K562 (cell line): Measurements from ENCODE around the gene LRRC61. TPM values are rescaled to one million over a fixed set of nuclear protein-coding genes. Genes with fewer than 3 reads are reported as not detected.
A peak's percentile ranks its signal among the peaks of the same experiment; 100 is the strongest.

Experiments used
- HDAC2 ChIP-seq: fragments of 450-650 bp; IDR thresholded peaks from 2 replicates; pipeline ENCODE4 v1.6.1; 2016; ENCODE audit warnings: mild to moderate bottlenecking
- KAT7 ChIP-seq: sonication (generic); formaldehyde crosslinking; IDR thresholded peaks from 2 replicates; pipeline ENCODE4 v1.8.0; 2022; ENCODE audit warnings: missing genetic modification reagents, mild to moderate bottlenecking, borderline replicate concordance
- LARP7 ChIP-seq: fragments of 450-650 bp; IDR thresholded peaks from 2 replicates; pipeline ENCODE4 v1.6.1; 2016
- PML ChIP-seq: IDR thresholded peaks from 2 replicates; pipeline ENCODE4 v1.6.1; 2012; ENCODE audit warnings: low read length, inconsistent platforms
- TCFL5 ChIP-seq: fragments of 250-450 bp; sonication (Bioruptor Pico); conservative IDR thresholded peaks from 2 replicates; pipeline ENCODE4 v1.6.1; 2021; ENCODE audit warnings: mild to moderate bottlenecking, moderate library complexity, matching md5 sums
- ZNF778 ChIP-seq: fragments of 450-650 bp; formaldehyde crosslinking; IDR thresholded peaks from 2 replicates; pipeline ENCODE4 v1.4.0; 2020; ENCODE audit warnings: mild to moderate bottlenecking, moderate library complexity
- polyA plus RNA-seq, 8 experiments: library from polyadenylated mRNA; depleted of rRNA in 4 of 8; stranded (reverse) in 5 of 8; unstranded in 3 of 8; fragments of >200 nt; fragmentation: Nextera tagmentation in 2 of 8; fragmentation: Illumina TruSeq in 1 of 8; extraction: Ambion mirVana in 2 of 8; extraction: Trizol in 1 of 8; gene quantifications; 2 replicates each; pipeline versions ENCODE4 v1.2.1 to v1.2.3, GENCODE V29; 2011 to 2014; ENCODE audit warnings: inconsistent platforms in 1 of 8, missing spikeins in 1 of 8
- total RNA-seq, 7 experiments: library from RNA; depleted of rRNA in 6 of 7; stranded (reverse); fragments of >200 nt in 6 of 7; fragmentation: Illumina TruSeq in 2 of 7; extraction: Trizol in 2 of 7; gene quantifications; 2 replicates each; pipeline versions ENCODE4 v1.2.1 to v1.2.3, GENCODE V29; 2011 to 2021; ENCODE audit warnings: low replicate concordance in 1 of 7
- TF ChIP-seq, protein P1 (sequence below): sonication (generic); formaldehyde crosslinking; IDR thresholded peaks from 2 replicates; pipeline ENCODE4 v1.8.0; 2023; ENCODE audit warnings: missing genetic modification reagents, mild to moderate bottlenecking, borderline replicate concordance
- TF ChIP-seq, protein P2 (sequence below): fragments of 250-450 bp; sonication (Bioruptor Pico); IDR thresholded peaks from 2 replicates; pipeline ENCODE4 v1.4.0; 2020; ENCODE audit warnings: mild to moderate bottlenecking, moderate library complexity, borderline replicate concordance
- TF ChIP-seq, protein P3 (sequence below): sonication (generic); formaldehyde crosslinking; IDR thresholded peaks from 2 replicates; pipeline ENCODE4 v1.8.1; 2023; ENCODE audit warnings: mild to moderate bottlenecking, missing genetic modification reagents

LRRC61 gene
- total and polyA plus RNA-seq, 9 of the 15 experiments (the other 6 are each of a cell fraction or from before 2014, with no cell fraction given): 1.3 to 55.2 (median 35.2) TPM

DNA sequence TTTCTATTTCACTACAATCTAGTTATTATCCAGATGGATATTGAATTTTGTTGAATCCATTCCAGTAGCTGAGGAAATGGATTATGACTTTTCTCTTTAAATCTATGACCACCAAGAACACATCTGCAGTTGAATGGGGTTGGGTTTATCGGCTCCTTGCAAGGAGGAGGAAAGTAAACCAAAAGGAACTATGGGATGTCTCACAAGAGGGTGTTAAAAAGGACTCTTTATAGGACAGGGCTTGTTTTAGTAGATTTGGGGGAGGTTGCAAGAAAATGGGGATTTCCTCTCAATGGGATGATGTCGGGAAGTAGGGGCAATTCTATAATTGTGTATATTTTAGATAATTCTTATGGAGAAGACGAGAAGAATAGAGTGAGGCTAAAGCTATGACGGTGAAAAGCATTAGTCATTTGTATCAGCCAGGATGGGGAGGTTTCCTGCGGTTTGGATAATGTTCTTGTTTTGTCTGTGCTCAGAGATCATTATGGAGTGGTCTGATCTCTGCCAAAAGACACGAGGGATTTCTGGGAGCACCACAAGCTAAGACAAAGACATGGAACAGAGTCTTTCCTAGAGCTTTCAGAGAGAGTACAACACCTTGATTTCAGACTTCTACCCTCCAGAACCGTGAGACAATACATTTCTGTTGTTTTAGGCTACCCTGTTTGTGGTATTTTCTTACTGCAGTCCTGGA is 5.3 kb upstream of the LRRC61 start (continued):
- TF ChIP-seq, protein P1, sequence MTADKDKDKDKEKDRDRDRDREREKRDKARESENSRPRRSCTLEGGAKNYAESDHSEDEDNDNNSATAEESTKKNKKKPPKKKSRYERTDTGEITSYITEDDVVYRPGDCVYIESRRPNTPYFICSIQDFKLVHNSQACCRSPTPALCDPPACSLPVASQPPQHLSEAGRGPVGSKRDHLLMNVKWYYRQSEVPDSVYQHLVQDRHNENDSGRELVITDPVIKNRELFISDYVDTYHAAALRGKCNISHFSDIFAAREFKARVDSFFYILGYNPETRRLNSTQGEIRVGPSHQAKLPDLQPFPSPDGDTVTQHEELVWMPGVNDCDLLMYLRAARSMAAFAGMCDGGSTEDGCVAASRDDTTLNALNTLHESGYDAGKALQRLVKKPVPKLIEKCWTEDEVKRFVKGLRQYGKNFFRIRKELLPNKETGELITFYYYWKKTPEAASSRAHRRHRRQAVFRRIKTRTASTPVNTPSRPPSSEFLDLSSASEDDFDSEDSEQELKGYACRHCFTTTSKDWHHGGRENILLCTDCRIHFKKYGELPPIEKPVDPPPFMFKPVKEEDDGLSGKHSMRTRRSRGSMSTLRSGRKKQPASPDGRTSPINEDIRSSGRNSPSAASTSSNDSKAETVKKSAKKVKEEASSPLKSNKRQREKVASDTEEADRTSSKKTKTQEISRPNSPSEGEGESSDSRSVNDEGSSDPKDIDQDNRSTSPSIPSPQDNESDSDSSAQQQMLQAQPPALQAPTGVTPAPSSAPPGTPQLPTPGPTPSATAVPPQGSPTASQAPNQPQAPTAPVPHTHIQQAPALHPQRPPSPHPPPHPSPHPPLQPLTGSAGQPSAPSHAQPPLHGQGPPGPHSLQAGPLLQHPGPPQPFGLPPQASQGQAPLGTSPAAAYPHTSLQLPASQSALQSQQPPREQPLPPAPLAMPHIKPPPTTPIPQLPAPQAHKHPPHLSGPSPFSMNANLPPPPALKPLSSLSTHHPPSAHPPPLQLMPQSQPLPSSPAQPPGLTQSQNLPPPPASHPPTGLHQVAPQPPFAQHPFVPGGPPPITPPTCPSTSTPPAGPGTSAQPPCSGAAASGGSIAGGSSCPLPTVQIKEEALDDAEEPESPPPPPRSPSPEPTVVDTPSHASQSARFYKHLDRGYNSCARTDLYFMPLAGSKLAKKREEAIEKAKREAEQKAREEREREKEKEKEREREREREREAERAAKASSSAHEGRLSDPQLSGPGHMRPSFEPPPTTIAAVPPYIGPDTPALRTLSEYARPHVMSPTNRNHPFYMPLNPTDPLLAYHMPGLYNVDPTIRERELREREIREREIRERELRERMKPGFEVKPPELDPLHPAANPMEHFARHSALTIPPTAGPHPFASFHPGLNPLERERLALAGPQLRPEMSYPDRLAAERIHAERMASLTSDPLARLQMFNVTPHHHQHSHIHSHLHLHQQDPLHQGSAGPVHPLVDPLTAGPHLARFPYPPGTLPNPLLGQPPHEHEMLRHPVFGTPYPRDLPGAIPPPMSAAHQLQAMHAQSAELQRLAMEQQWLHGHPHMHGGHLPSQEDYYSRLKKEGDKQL (CRISPR knock-in tag): no peak
- TF ChIP-seq LARP7 (no peak), KAT7 (CRISPR knock-in tag) (no peak), PML (no peak; the same call in 1 of the 2 replicates), ZNF778 (CRISPR knock-in tag) (no peak), TCFL5 (CRISPR knock-in tag) (no peak), HDAC2 (peak; percentile 72; the same call in 1 of the 2 replicates)
- TF ChIP-seq, protein P2, sequence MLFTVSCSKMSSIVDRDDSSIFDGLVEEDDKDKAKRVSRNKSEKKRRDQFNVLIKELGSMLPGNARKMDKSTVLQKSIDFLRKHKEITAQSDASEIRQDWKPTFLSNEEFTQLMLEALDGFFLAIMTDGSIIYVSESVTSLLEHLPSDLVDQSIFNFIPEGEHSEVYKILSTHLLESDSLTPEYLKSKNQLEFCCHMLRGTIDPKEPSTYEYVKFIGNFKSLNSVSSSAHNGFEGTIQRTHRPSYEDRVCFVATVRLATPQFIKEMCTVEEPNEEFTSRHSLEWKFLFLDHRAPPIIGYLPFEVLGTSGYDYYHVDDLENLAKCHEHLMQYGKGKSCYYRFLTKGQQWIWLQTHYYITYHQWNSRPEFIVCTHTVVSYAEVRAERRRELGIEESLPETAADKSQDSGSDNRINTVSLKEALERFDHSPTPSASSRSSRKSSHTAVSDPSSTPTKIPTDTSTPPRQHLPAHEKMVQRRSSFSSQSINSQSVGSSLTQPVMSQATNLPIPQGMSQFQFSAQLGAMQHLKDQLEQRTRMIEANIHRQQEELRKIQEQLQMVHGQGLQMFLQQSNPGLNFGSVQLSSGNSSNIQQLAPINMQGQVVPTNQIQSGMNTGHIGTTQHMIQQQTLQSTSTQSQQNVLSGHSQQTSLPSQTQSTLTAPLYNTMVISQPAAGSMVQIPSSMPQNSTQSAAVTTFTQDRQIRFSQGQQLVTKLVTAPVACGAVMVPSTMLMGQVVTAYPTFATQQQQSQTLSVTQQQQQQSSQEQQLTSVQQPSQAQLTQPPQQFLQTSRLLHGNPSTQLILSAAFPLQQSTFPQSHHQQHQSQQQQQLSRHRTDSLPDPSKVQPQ (CRISPR knock-in tag): no peak; the same call in 1 of the 2 replicates
- TF ChIP-seq, protein P3, sequence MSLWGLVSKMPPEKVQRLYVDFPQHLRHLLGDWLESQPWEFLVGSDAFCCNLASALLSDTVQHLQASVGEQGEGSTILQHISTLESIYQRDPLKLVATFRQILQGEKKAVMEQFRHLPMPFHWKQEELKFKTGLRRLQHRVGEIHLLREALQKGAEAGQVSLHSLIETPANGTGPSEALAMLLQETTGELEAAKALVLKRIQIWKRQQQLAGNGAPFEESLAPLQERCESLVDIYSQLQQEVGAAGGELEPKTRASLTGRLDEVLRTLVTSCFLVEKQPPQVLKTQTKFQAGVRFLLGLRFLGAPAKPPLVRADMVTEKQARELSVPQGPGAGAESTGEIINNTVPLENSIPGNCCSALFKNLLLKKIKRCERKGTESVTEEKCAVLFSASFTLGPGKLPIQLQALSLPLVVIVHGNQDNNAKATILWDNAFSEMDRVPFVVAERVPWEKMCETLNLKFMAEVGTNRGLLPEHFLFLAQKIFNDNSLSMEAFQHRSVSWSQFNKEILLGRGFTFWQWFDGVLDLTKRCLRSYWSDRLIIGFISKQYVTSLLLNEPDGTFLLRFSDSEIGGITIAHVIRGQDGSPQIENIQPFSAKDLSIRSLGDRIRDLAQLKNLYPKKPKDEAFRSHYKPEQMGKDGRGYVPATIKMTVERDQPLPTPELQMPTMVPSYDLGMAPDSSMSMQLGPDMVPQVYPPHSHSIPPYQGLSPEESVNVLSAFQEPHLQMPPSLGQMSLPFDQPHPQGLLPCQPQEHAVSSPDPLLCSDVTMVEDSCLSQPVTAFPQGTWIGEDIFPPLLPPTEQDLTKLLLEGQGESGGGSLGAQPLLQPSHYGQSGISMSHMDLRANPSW (CRISPR knock-in tag): no peak
